Heart right ventricle (tissue), 16 donors: ENCODE measurements around the gene PLEKHG4B. TPM values are rescaled to one million over a fixed set of nuclear protein-coding genes. Genes with fewer than 3 reads are reported as not detected.

Source experiments
- ATAC-seq, 8 donors: fragments of 200-7000 bp; cut with Tn5 transposase; one replicate each; pipeline ENCODE4 v1.9.1; 2020; ENCODE audit warnings: mild to moderate bottlenecking in 8 of 8, moderate library complexity in 8 of 8, moderate number of reproducible peaks in 1 of 8
- DNase-seq, 2 donors: peaks; one replicate each; pipeline ENCODE4 v3.0.0-alpha.2; 2020
- H3K27ac ChIP-seq, 10 donors: fragments of 200-600 bp; sonication (generic) in 2 of 10; one replicate each; pipeline versions ENCODE4 v1.5.0 to v1.8.0; 2020 to 2022; ENCODE audit warnings: mild to moderate bottlenecking in 3 of 10
- H3K27me3 ChIP-seq, 7 donors: fragments of 200-600 bp; one replicate each; pipeline ENCODE4 v1.8.0; 2021 to 2022; ENCODE audit warnings: mild to moderate bottlenecking in 2 of 7
- H3K36me3 ChIP-seq, 9 donors: fragments of 200-600 bp; sonication (generic) in 1 of 9; one replicate each; pipeline versions ENCODE4 v1.5.0 to v1.8.0; 2020 to 2022; ENCODE audit warnings: mild to moderate bottlenecking in 2 of 9
- H3K4me1 ChIP-seq, 9 donors: fragments of 200-600 bp; sonication (generic) in 1 of 9; one replicate each; pipeline versions ENCODE4 v1.5.0 to v1.8.0; 2020 to 2022; ENCODE audit warnings: mild to moderate bottlenecking in 4 of 9
- H3K4me3 ChIP-seq, 10 donors: fragments of 200-600 bp; sonication (generic) in 2 of 10; one replicate each; pipeline versions ENCODE4 v1.5.0 to v1.8.0; 2020 to 2022; ENCODE audit warnings: mild to moderate bottlenecking in 7 of 10, moderate library complexity in 2 of 10
- H3K9me3 ChIP-seq, 11 donors: fragments of 200-600 bp in 10 of 11; sonication (generic) in 2 of 11; one replicate each; pipeline versions ENCODE4 v1.5.0 to v1.8.0; 2013 to 2022; ENCODE audit warnings: mild to moderate bottlenecking in 2 of 11, control low read depth in 1 of 11, moderate library complexity in 1 of 11
- CTCF ChIP-seq, 9 donors: fragments of 200-600 bp; sonication (generic) in 2 of 9; IDR thresholded peaks; one replicate each; pipeline versions ENCODE4 v1.5.0 to v1.8.0; 2021 to 2022; ENCODE audit warnings: antibody characterized with exemption in 9 of 9, mild to moderate bottlenecking in 5 of 9, moderate library complexity in 1 of 9
- WGBS, 2 donors: extraction: QIAGEN DNeasy Blood & Tissue Kit; methylation state at CpG; one replicate each; pipeline ENCODE4 v1.1.7; 2013; ENCODE audit warnings: inconsistent platforms in 1 of 2; 5-methylcytosine and 5-hydroxymethylcytosine counted together
- intact Hi-C, 10 donors: fragments of 100-400 bp; cut with DNase I; formaldehyde crosslinking; loops; one replicate each; pipeline versions ENCODE4 v1.11.1 to v1.14.2; 2022
- polyA plus RNA-seq, 2 donors: library from polyadenylated mRNA; stranded (reverse); fragments of 200-250 nt; gene quantifications; one replicate each; pipeline ENCODE4 v1.2.3, GENCODE V29; 2013
- total RNA-seq, 10 donors: library from RNA; stranded (reverse); fragmentation: NEBNext Ultra II Directional in 3 of 10; extraction: Animal tissue kit (Norgen Biotek cat#: 25700) in 3 of 10; gene quantifications; one replicate each; pipeline versions ENCODE4 v1.2.1 to v1.2.4, GENCODE V29; 2021 to 2023
- donor health status: Arrhythmogenic right ventricular cardiomyopathy.
- donor health status: ischemic (EF 13 %, LVEDD 7.1; RV severe dilation, severe dysfunction).
- donor health status: healthy with polysubstance abuse.
- donor health status: DM: no; HTN: yes; CAD: no.
- donor health status: DM: no; HTN: no; CAD: no.
- donor health status: ischemic (EF 25% LVEDD 6.9; RV normal size, moderate dysfunction).
- donor health status: ischemic (EF 25% LVEDD 5.7; RV mildly dilated, moderate dysfunction).
- donor health status: healthy.
- donor health status: DM: yes; HTN: yes; CAD: no.
- donor health status: Ischemic cardiomyopathy.
- donor health status: ischemic (EF 35%, LVEDD 5.7; RV mildly dilated, moderate dysfunction).
- donor health status: nonischemic (EF 11% LVEDD 7.7; RV severe dilation, severe dysfunction).
- donor health status: DM: yes; HTN: yes; CAD: no.
- donor health status: PGD.
- donor health status: ischemic (EF 29% LVEDD 5.4; RV normal size, mild dysfunction).
- donor health status: nonischemic (EF 23%, LVEDD 6.1; RV moderate dilation, normal function).

Gene PLEKHG4B
- total and polyA plus RNA-seq, 12 donors = under 0.01 to 0.14 (median 0.05) TPM; not detected in 8

- WGBS, 2 donors = 71 to 77% methylated on average over 19 of the region's 19 CpGs
- no peak for DNase-seq
- intact Hi-C loops = no loop called here
Measured at GRCh38 chr5:81391-82021, 10.5 kb upstream of the PLEKHG4B start.

GRCh38 chr5:82097-82496 lies 9.9 kb upstream of the PLEKHG4B start:
- no peak overlapping the region for H3K27ac ChIP-seq
- peaks cover 0 to 22% (median 20%) of the 10 kb centered on the region in 7 donors for H3K27me3 ChIP-seq
- WGBS, 2 donors = 7 to 15% methylated on average over 9 of the region's 9 CpGs
- intact Hi-C loops = no loop called here
- TF ChIP-seq CTCF (IDR thresholded peaks at IDR 0.05) = no peak
- H3K4me3 ChIP-seq = no peak overlapping the region
- no peaks in the 10 kb centered on the region for H3K4me1 ChIP-seq
- no peaks in the 10 kb centered on the region for H3K36me3 ChIP-seq
- DNase-seq (no peak), ATAC-seq (peak in 1 of 8 donors; percentile 28)
- no peaks in the 10 kb centered on the region for H3K9me3 ChIP-seq

More at GRCh38 chr5:81391-82021, 10.5 kb upstream of the PLEKHG4B start:
- peak in 1 of 8 donors; percentile 35 for ATAC-seq
- Histone ChIP-seq H3K27ac (no peak overlapping the region), H3K9me3 (no peaks in the 10 kb centered on the region), H3K4me1 (no peaks in the 10 kb centered on the region), H3K4me3 (no peak overlapping the region), H3K27me3 (peaks cover 0 to 19% (median 15%) of the 10 kb centered on the region in 7 donors), H3K36me3 (no peaks in the 10 kb centered on the region)
- no peak for TF ChIP-seq CTCF (IDR thresholded peaks at IDR 0.05)

- H3K36me3 ChIP-seq = no peaks in the 10 kb centered on the region
- no peak overlapping the region for H3K27ac ChIP-seq
- ATAC-seq (no peak), DNase-seq (no peak)
- 44 to 56% methylated on average over 10 of the region's 10 CpGs for WGBS, 2 donors
- intact Hi-C loops = no loop called here
- peaks cover 0 to 26% (median 20%) of the 10 kb centered on the region in 7 donors for H3K27me3 ChIP-seq
- H3K9me3 ChIP-seq = peaks cover 0 to 2% (median 0%) of the 10 kb centered on the region in 11 donors
- H3K4me1 ChIP-seq = no peaks in the 10 kb centered on the region
- no peak overlapping the region for H3K4me3 ChIP-seq
- no peak for TF ChIP-seq CTCF (IDR thresholded peaks at IDR 0.05)
Measured at GRCh38 chr5:82570-82969, 9.4 kb upstream of the PLEKHG4B start.

GRCh38 chr5:83029-83428 lies 8.9 kb upstream of the PLEKHG4B start:
- intact Hi-C loops = no loop called here
- DNase-seq = no peak
- Histone ChIP-seq H3K9me3 (peaks cover 0 to 7% (median 0%) of the 10 kb centered on the region in 11 donors), H3K4me1 (no peaks in the 10 kb centered on the region), H3K4me3 (no peak overlapping the region), H3K27ac (no peak overlapping the region), H3K27me3 (peaks cover 0 to 30% (median 20%) of the 10 kb centered on the region in 7 donors), H3K36me3 (no peaks in the 10 kb centered on the region)
- WGBS, 2 donors = 77 to 83% methylated on average over 6 to 13 of the region's 13 CpGs
- no peak for TF ChIP-seq CTCF (IDR thresholded peaks at IDR 0.05)
- no peak for ATAC-seq
